A549 (cell line): ENCODE measurements around the gene OR2S2. TPM values are rescaled to one million over a fixed set of nuclear protein-coding genes. Genes with fewer than 3 reads are reported as not detected.

Experiments
- ATAC-seq, 2 experiments: fragments of 200-7000 bp in 1 of 2; fragments of >200 bp in 1 of 2; cut with Nextera tagmentation in 1 of 2; cut with Tn5 transposase in 1 of 2; 3 replicates each; pipeline versions ENCODE4 v1.8.0 to v1.9.1; 2018 to 2020; ENCODE audit warnings: mild to moderate bottlenecking in 1 of 2, moderate library complexity in 1 of 2
- CTCF ChIA-PET: fragments of 300-600 bp; sonication (Branson Sonifier 250); formaldehyde crosslinking; extraction: SDS; loops from one replicate; lab custom pipeline; 2021; ENCODE audit warnings: antibody characterized with exemption, inconsistent platforms; lab: Yijun Ruan, JAX
- POLR2A ChIA-PET: fragments of 350-600 bp; formaldehyde crosslinking; extraction: SDS; loops from one replicate; lab custom pipeline; 2021; ENCODE audit warnings: antibody characterized with exemption, inconsistent platforms; lab: Yijun Ruan, JAX
- DNase-seq, 2 experiments: peaks; one replicate each; pipeline versions ENCODE4 v3.0.0 to v3.0.0-alpha.2; 2011 to 2016; ENCODE audit warnings: low read depth in 1 of 2, low spot score in 1 of 2
- FAIRE-seq: peaks from 2 replicates; lab custom pipeline; 2011; peaks lifted over from hg19 to GRCh38; lab: Jason Lieb, UNC
- H3K27ac ChIP-seq, 2 experiments: fragments of >200 bp; sonication (Bioruptor Twin); formaldehyde crosslinking; 3 replicates each; pipeline ENCODE4 v1.5.1; 2016 to 2017
- H3K4me1 ChIP-seq: fragments of >200 bp; sonication (Bioruptor Twin); formaldehyde crosslinking; 3 replicates; pipeline ENCODE4 v1.6.1; 2016
- H3K4me2 ChIP-seq: fragments of >200 bp; sonication (Bioruptor Twin); formaldehyde crosslinking; 3 replicates; pipeline ENCODE4 v1.6.1; 2016
- H3K4me3 ChIP-seq: fragments of >200 bp; sonication (Bioruptor Twin); formaldehyde crosslinking; 3 replicates; pipeline ENCODE4 v1.5.1; 2016
- H3K9me3 ChIP-seq: fragments of >200 bp; sonication (Bioruptor Twin); formaldehyde crosslinking; 3 replicates; pipeline ENCODE4 v1.6.1; 2016
- CBX2 ChIP-seq: fragments of 200-600 bp; sonication (generic); IDR thresholded peaks from 2 replicates; pipeline ENCODE4 v1.6.1; 2016; ENCODE audit warnings: low read depth, mild to moderate bottlenecking, borderline replicate concordance
- CEBPB ChIP-seq, 2 experiments: fragments of >200 bp in 1 of 2; sonication (Bioruptor Twin) in 1 of 2; formaldehyde crosslinking in 1 of 2; IDR thresholded peaks; 2 replicates each; pipeline ENCODE4 v1.6.1; 2012 to 2016
- EHF ChIP-seq: fragments of 250-450 bp; sonication (Bioruptor Pico); IDR thresholded peaks from 2 replicates; pipeline ENCODE4 v1.5.0; 2020; ENCODE audit warnings: mild to moderate bottlenecking
- FOSB ChIP-seq: fragments of 250-450 bp; sonication (Bioruptor Pico); IDR thresholded peaks from 2 replicates; pipeline ENCODE4 v1.5.0; 2020; ENCODE audit warnings: mild to moderate bottlenecking, moderate library complexity
- HOXA7 ChIP-seq: fragments of 250-450 bp; sonication (Bioruptor Pico); IDR thresholded peaks from 2 replicates; pipeline ENCODE4 v1.5.0; 2020; ENCODE audit warnings: mild to moderate bottlenecking, moderate library complexity
- HOXB13 ChIP-seq: fragments of 250-450 bp; sonication (Bioruptor Pico); IDR thresholded peaks from 2 replicates; pipeline ENCODE4 v1.5.0; 2020; ENCODE audit warnings: low read depth, mild to moderate bottlenecking, moderate library complexity
- KDM1A ChIP-seq: fragments of 200-600 bp; sonication (generic); IDR thresholded peaks from 2 replicates; pipeline ENCODE4 v1.6.1; 2016; ENCODE audit warnings: low read depth, mild to moderate bottlenecking
- MAFK ChIP-seq: fragments of 450-650 bp; IDR thresholded peaks from 2 replicates; pipeline ENCODE4 v1.6.1; 2014; ENCODE audit not compliant: partially characterized antibody
- NPAS2 ChIP-seq: fragments of 250-450 bp; sonication (Bioruptor Pico); IDR thresholded peaks from 2 replicates; pipeline ENCODE4 v1.8.0; 2022; ENCODE audit warnings: mild to moderate bottlenecking, moderate library complexity, borderline replicate concordance
- RAD21 ChIP-seq, 2 experiments: fragments of >200 bp in 1 of 2; sonication (Bioruptor Twin) in 1 of 2; formaldehyde crosslinking in 1 of 2; IDR thresholded peaks in 1 of 2; conservative IDR thresholded peaks in 1 of 2; 2 replicates in 1 of 2; 3 replicates in 1 of 2; pipeline ENCODE4 v1.6.1; 2012 to 2018; ENCODE audit warnings: inconsistent platforms in 1 of 2
- RARB ChIP-seq: fragments of 250-450 bp; sonication (Bioruptor Pico); IDR thresholded peaks from 2 replicates; pipeline ENCODE4 v1.8.0; 2021; ENCODE audit warnings: mild to moderate bottlenecking, moderate library complexity
- SMC3 ChIP-seq: fragments of >200 bp; sonication (Bioruptor Twin); formaldehyde crosslinking; IDR thresholded peaks from 3 replicates; pipeline ENCODE4 v1.6.1; 2018; ENCODE audit warnings: inconsistent platforms
- SREBF2 ChIP-seq: fragments of 450-650 bp; IDR thresholded peaks from 2 replicates; pipeline ENCODE4 v1.6.1; 2014; ENCODE audit warnings: mild to moderate bottlenecking, moderate library complexity
- TFCP2L1 ChIP-seq: fragments of 250-450 bp; sonication (Bioruptor Pico); IDR thresholded peaks from 2 replicates; pipeline ENCODE4 v1.5.0; 2021; ENCODE audit warnings: mild to moderate bottlenecking
- TP53 ChIP-seq: fragments of 250-450 bp; sonication (Bioruptor Pico); IDR thresholded peaks from 2 replicates; pipeline ENCODE4 v1.5.0; 2021; ENCODE audit warnings: mild to moderate bottlenecking, moderate library complexity
- USF2 ChIP-seq: fragments of 450-650 bp; IDR thresholded peaks from 2 replicates; pipeline ENCODE4 v1.6.1; 2014; ENCODE audit warnings: antibody characterized with exemption
- ZC3H11A ChIP-seq: fragments of 450-650 bp; IDR thresholded peaks from 2 replicates; pipeline ENCODE4 v1.6.1; 2014; ENCODE audit warnings: antibody characterized with exemption, mild to moderate bottlenecking
- ZNF302 ChIP-seq: fragments of 250-450 bp; sonication (Bioruptor Pico); IDR thresholded peaks from 2 replicates; pipeline ENCODE4 v1.9.0; 2021; ENCODE audit warnings: inconsistent platforms, mild to moderate bottlenecking, moderate library complexity
- WGBS: methylation state at CpG from one replicate; pipeline ENCODE4 v1.1.6; 2017; ENCODE audit errors: missing lambda C conversion rate; 5-methylcytosine and 5-hydroxymethylcytosine counted together
- polyA plus RNA-seq, 4 experiments: library from polyadenylated mRNA; depleted of rRNA in 3 of 4; stranded (reverse); fragments of >200 nt; fragmentation: RNase III in 1 of 4; extraction: RNeasy Plus Mini Kit Qiagen cat#74134 plus additional on column Dnase treatment in 1 of 4; gene quantifications; 2 replicates in 3 of 4; 3 replicates in 1 of 4; pipeline ENCODE4 v1.2.3, GENCODE V29; 2011 to 2017
- TF ChIP-seq, protein P1 (sequence below): fragments of 250-450 bp; sonication (Bioruptor Pico); IDR thresholded peaks from 2 replicates; pipeline ENCODE4 v1.5.0; 2021; ENCODE audit warnings: mild to moderate bottlenecking, moderate library complexity, borderline replicate concordance
- TF ChIP-seq, protein P2 (sequence below): fragments of >200 bp; sonication (Bioruptor Twin); formaldehyde crosslinking; IDR thresholded peaks from 3 replicates; pipeline ENCODE4 v1.5.1; 2016

OR2S2 gene
- polyA plus RNA-seq, 2 of the 4 experiments (the other 2 are of a cell fraction): not detected

DNA sequence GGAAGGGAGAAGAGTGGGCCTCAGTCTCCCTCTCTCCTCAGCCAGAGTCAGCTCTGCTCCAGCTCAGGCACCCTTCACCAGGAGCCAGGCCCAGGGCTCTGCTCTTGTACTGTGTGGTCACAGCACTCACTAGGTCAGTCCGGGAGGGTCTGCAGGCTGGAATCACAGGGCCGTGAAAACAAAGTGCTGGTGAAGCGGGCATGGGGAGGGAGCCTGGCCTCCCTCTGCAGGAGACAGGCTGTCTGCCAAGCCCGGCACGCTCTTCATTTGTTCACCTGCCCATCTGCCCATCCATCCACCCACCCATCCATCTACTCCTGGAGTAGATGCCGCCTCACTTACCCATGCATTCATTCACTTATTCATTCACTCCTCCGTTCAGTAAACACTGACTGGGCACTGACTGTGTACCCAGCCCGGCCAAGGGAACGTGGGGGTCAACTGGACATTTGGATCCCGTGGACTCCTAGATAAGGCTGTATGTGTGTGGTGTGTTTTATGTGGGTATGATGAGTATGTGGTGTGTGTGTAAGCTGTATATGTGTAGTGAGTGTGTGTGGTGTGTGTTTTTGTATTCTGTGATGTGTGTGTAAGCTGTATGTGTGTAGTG lies 45.1 kb downstream of the OR2S2 start:
- WGBS: 83% methylated on average over 10 of the region's 10 CpGs
- POLR2A ChIA-PET: no interaction called here
- peaks cover 28% of the 10 kb centered on the region for H3K4me1 ChIP-seq
- TF ChIP-seq TFCP2L1 (CRISPR knock-in tag) (no peak), HOXB13 (CRISPR knock-in tag) (no peak)
- TF ChIP-seq, all 56 proteins: peak for 0
- Histone ChIP-seq H3K4me2 (no peak overlapping the region), H3K9me3 (no peaks in the 10 kb centered on the region), H3K27ac (peak overlapping the region in 1 of 2 experiments; percentile 62; a peak in 1 of 6 replicates), H3K4me3 (no peak overlapping the region)
- no peak for DNase-seq
- no peak for FAIRE-seq
- ATAC-seq: no peak
- CTCF ChIA-PET: interaction anchor here (0.5 to 13.7 kb wide), 7 partner anchors 10 to 1202 kb away, joined by 3 to 243 read pairs (median 17); no protein-coding TSS in a partner anchor

DNA sequence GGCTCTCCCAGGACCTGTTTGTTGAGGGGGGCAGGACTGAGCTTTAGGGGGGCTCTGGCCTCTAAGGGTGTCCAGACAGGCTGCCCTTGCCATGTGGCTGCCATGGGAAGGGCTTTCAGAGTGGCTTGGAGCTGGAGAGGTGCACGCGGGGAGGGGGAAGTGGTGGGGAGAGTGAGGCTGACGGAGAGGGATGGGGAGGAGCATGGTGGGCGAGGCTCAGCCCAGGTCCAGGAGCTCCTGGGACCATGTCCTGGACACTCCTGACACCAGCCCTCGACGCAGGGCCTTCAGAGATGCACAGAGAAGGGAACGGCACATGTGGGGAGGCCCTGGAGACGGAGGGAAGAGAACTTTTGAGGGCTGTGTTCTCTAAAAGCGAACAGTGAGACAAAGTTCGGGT lies 46.3 kb downstream of the OR2S2 start:
- no peaks in the 10 kb centered on the region for H3K9me3 ChIP-seq
- H3K4me1 ChIP-seq: peaks cover 40% of the 10 kb centered on the region
- FAIRE-seq (no peak), ATAC-seq (no peak), DNase-seq (no peak)
- no peak overlapping the region for H3K4me2 ChIP-seq
- ChIA-PET CTCF (interaction anchor here (0.7 to 13.7 kb wide), 34 partner anchors 9 to 265 kb away, joined by 3 to 243 read pairs (median 4); partner anchors contain the start of genes CREB3, FAM221B, GBA2 and RGP1), POLR2A (no interaction called here)
- H3K4me3 ChIP-seq: no peak overlapping the region
- H3K27ac ChIP-seq: peak overlapping the region; percentile 62 to 99; a peak in 4 of 6 replicates
- WGBS: 91% methylated on average over 10 of the region's 10 CpGs
- TF ChIP-seq HOXA7 (CRISPR knock-in tag) (no peak), CEBPB (IDR thresholded peaks at IDR 0.05) (no peak), MAFK (no peak), FOSB (CRISPR knock-in tag) (no peak), TP53 (CRISPR knock-in tag) (no peak), USF2 (no peak), ZNF302 (CRISPR knock-in tag) (no peak)
- TF ChIP-seq, protein P1, sequence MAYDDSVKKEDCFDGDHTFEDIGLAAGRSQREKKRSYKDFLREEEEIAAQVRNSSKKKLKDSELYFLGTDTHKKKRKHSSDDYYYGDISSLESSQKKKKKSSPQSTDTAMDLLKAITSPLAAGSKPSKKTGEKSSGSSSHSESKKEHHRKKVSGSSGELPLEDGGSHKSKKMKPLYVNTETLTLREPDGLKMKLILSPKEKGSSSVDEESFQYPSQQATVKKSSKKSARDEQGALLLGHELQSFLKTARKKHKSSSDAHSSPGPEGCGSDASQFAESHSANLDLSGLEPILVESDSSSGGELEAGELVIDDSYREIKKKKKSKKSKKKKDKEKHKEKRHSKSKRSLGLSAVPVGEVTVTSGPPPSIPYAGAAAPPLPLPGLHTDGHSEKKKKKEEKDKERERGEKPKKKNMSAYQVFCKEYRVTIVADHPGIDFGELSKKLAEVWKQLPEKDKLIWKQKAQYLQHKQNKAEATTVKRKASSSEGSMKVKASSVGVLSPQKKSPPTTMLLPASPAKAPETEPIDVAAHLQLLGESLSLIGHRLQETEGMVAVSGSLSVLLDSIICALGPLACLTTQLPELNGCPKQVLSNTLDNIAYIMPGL: no peak
- TF ChIP-seq, all 56 proteins: peak for 0

DNA sequence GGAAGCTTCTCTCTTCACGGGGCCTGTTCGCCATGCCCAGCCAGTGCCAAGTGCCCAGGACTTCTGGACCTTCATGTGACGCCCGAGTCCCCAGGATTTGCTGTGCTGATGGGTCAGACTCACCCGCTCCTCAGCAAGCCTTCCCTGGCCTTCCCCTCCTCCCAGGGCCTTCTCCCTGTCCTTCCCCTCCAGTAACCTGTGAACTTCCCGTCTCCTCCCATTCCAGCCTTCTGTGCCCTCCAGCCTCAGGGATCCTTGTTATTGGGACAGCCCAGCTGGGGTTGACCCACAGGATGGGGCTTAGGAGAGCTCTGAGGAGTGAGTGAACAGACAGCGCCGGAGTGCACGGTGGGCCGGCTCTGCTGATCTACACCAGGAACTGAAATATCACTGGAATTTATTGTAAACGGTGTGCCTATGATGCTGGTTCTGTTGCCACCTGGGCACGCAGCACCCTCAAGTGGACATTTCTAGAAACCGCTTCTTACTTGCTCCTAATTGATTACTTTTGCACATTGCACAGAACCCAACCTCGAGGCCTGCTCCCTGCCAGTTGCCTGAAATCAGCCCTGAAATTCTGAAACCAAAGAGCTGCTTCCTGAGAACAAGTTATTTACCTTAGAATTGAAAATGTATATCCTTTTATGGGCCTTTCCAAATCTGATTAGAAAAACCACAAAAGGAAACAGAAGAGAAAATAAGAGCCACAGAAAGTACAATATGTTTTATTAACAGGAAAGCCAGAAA lies 47.2 kb downstream of the OR2S2 start:
- peak overlapping the region; percentile 44; the same call in 2 of the 3 replicates for H3K4me2 ChIP-seq
- DNase-seq (peak; percentile 79 to 82), FAIRE-seq (no peak)
- CTCF ChIA-PET: interaction anchor here (0.7 to 13.7 kb wide), 41 partner anchors 8 to 279 kb away, joined by 3 to 243 read pairs (median 4); partner anchors contain the start of genes CREB3, FAM221B, GBA2 and HINT2
- peaks cover 49% of the 10 kb centered on the region for H3K4me1 ChIP-seq
- no peak for TF ChIP-seq RARB (CRISPR knock-in tag)
- TF ChIP-seq, protein P2, sequence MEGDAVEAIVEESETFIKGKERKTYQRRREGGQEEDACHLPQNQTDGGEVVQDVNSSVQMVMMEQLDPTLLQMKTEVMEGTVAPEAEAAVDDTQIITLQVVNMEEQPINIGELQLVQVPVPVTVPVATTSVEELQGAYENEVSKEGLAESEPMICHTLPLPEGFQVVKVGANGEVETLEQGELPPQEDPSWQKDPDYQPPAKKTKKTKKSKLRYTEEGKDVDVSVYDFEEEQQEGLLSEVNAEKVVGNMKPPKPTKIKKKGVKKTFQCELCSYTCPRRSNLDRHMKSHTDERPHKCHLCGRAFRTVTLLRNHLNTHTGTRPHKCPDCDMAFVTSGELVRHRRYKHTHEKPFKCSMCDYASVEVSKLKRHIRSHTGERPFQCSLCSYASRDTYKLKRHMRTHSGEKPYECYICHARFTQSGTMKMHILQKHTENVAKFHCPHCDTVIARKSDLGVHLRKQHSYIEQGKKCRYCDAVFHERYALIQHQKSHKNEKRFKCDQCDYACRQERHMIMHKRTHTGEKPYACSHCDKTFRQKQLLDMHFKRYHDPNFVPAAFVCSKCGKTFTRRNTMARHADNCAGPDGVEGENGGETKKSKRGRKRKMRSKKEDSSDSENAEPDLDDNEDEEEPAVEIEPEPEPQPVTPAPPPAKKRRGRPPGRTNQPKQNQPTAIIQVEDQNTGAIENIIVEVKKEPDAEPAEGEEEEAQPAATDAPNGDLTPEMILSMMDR: peak; percentile 80
- TF ChIP-seq EHF (CRISPR knock-in tag): no peak
- no peak for TF ChIP-seq CBX2
- TF ChIP-seq KDM1A: no peak
- TF ChIP-seq NPAS2 (CRISPR knock-in tag): no peak
- no peak for TF ChIP-seq SREBF2
- TF ChIP-seq SMC3: peak; percentile 82
- TF ChIP-seq RAD21 (conservative IDR thresholded peaks at IDR 0.05 in 1 of 2, IDR thresholded peaks at IDR 0.05 in 1 of 2): peak; percentile 86 to 87
- TF ChIP-seq ZC3H11A: no peak
- TF ChIP-seq, all 56 proteins: peak for 3
- ATAC-seq: peak in 1 of 2 experiments; percentile 22; a peak in 3 of 6 replicates
- Histone ChIP-seq H3K27ac (peak overlapping the region; percentile 93 to 99), H3K4me3 (no peak overlapping the region), H3K9me3 (no peaks in the 10 kb centered on the region)
- POLR2A ChIA-PET: no interaction called here
- WGBS: 36% methylated on average over 14 of the region's 14 CpGs
